ENCODE results near the gene IQGAP3. TPM values are rescaled to one million over a fixed set of nuclear protein-coding genes. Genes with fewer than 3 reads are reported as not detected.
A peak's percentile ranks its signal among the peaks of the same experiment; 100 is the strongest.

IQGAP3 gene
- total RNA-seq, 1 donor from 2014 or later = 13.1 TPM

DNA sequence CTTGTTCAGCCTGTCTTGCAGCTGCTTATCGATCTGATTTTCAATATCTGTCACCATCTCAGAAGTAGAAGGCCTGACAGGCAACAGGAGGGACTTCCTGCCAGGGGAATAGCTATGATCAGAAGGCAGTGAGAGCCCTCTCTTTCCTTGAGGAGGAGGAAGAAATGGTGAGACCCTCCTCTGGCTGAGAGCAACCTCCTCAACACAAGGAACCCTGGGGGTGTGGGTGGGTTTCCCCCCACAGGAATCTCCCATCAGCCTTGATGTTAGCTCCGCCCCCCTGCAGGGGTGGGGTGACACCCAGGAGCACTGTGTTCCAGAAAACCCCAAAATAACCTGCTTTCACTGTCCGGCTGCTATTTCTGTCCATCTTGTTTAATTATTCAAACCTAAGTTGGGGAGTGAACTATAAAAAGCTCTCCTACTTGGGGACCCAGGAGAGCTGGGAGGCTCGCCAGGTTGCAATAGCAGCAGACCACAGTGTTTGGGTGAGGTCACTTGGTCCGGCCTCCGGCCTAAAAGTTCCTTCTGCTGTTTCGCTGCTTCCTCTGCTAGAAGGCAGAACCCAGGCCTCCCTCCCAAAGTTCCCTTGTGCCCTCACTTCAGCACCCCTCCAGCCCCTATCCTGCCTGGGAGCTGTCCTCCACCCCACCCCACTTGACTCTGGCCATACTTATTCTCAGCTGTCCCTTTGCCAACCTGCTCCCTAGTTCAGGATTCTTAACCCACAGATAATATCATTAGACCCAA is 64.0 kb downstream of the IQGAP3 start:
- no peak overlapping the region for H3K4me3 Mint-ChIP-seq (ENCODE audit: unreplicated experiment)

DNA sequence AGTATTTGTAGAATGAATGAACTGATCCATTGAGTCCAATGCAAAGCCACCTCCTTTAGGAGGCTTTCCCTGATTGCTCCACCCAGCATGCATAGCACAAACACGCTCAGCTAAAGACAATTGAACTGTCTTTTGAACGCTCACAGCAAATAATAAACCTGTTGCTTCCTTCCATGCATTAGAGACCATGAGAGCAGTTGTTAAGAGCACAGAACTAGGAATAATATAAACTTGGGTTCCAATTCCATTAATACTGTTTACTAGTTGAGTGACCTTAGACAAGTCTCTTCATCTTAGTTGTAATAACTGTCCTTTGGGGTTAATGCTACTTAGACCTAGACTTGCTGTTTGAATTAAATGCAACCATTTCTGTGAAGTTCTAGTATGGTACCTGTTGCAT is 65.9 kb downstream of the IQGAP3 start:
- Mint-ChIP-seq H3K27ac (ENCODE audit: unreplicated experiment) (no peak overlapping the region), H3K4me1 (ENCODE audit: unreplicated experiment) (peaks cover 40% of the 10 kb centered on the region), H3K27me3 (ENCODE audit: unreplicated experiment) (peaks cover 2% of the 10 kb centered on the region), H3K9me3 (ENCODE audit: unreplicated experiment) (no peaks in the 10 kb centered on the region), H3K36me3 (ENCODE audit: low read depth, unreplicated experiment) (peaks cover 3% of the 10 kb centered on the region), H3K4me3 (ENCODE audit: unreplicated experiment) (no peak overlapping the region)
- DNase-seq (ENCODE audit: low spot score) = no peak
- TF ChIP-seq, protein P1, sequence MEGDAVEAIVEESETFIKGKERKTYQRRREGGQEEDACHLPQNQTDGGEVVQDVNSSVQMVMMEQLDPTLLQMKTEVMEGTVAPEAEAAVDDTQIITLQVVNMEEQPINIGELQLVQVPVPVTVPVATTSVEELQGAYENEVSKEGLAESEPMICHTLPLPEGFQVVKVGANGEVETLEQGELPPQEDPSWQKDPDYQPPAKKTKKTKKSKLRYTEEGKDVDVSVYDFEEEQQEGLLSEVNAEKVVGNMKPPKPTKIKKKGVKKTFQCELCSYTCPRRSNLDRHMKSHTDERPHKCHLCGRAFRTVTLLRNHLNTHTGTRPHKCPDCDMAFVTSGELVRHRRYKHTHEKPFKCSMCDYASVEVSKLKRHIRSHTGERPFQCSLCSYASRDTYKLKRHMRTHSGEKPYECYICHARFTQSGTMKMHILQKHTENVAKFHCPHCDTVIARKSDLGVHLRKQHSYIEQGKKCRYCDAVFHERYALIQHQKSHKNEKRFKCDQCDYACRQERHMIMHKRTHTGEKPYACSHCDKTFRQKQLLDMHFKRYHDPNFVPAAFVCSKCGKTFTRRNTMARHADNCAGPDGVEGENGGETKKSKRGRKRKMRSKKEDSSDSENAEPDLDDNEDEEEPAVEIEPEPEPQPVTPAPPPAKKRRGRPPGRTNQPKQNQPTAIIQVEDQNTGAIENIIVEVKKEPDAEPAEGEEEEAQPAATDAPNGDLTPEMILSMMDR (IDR thresholded peaks at IDR 0.05; ENCODE audit: unreplicated experiment) = no peak

More for the DNA sequence above, 64.0 kb downstream of the IQGAP3 start:
- DNase-seq (ENCODE audit: low spot score) = no peak
- Mint-ChIP-seq H3K9me3 (ENCODE audit: unreplicated experiment) (no peaks in the 10 kb centered on the region), H3K27me3 (ENCODE audit: unreplicated experiment) (peaks cover 2% of the 10 kb centered on the region), H3K36me3 (ENCODE audit: low read depth, unreplicated experiment) (peaks cover 3% of the 10 kb centered on the region), H3K27ac (ENCODE audit: unreplicated experiment) (no peak overlapping the region), H3K4me1 (ENCODE audit: unreplicated experiment) (peaks cover 22% of the 10 kb centered on the region)
- TF ChIP-seq, protein P1 (IDR thresholded peaks at IDR 0.05; ENCODE audit: unreplicated experiment) = no peak

DNA sequence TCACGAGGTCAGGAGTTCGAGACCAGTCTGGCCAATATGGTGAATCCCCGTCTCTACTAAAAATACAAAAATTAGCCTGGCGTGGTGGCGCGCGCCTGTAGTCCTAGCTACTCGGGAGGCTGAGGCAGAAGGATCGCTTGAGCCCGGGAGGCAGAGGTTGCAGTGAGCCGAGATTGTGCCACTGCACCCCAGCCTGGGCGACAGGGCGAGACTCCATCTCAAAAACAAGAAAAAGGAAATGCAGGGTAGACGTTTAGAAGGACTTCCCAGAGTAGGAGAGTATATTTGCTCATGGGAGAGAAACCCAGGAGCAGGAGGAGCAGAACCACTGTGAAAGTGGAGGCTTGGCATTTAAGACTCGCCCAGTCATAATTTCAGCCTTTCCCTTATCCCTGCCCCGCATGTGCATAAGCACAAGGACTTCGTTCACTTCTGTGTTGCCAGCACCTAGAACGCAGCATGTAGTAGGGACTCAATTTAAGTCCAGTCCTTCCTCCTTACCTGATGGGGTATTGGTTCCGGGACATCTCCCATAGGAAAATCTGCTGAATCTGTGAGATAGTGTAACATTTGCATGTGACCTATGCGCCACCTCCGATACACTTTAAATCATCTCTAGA is 66.6 kb downstream of the IQGAP3 start:
- peaks cover 3% of the 10 kb centered on the region for H3K36me3 Mint-ChIP-seq (ENCODE audit: low read depth, unreplicated experiment)
- peaks cover 2% of the 10 kb centered on the region for H3K27me3 Mint-ChIP-seq (ENCODE audit: unreplicated experiment)
- no peaks in the 10 kb centered on the region for H3K9me3 Mint-ChIP-seq (ENCODE audit: unreplicated experiment)
- TF ChIP-seq, protein P1 (IDR thresholded peaks at IDR 0.05; ENCODE audit: unreplicated experiment) = no peak
- H3K4me3 Mint-ChIP-seq (ENCODE audit: unreplicated experiment) = peak overlapping the region; percentile 74
- DNase-seq (ENCODE audit: low spot score) = no peak
- peak overlapping the region; percentile 90 for H3K27ac Mint-ChIP-seq (ENCODE audit: unreplicated experiment)
- H3K4me1 Mint-ChIP-seq (ENCODE audit: unreplicated experiment) = peaks cover 41% of the 10 kb centered on the region

DNA sequence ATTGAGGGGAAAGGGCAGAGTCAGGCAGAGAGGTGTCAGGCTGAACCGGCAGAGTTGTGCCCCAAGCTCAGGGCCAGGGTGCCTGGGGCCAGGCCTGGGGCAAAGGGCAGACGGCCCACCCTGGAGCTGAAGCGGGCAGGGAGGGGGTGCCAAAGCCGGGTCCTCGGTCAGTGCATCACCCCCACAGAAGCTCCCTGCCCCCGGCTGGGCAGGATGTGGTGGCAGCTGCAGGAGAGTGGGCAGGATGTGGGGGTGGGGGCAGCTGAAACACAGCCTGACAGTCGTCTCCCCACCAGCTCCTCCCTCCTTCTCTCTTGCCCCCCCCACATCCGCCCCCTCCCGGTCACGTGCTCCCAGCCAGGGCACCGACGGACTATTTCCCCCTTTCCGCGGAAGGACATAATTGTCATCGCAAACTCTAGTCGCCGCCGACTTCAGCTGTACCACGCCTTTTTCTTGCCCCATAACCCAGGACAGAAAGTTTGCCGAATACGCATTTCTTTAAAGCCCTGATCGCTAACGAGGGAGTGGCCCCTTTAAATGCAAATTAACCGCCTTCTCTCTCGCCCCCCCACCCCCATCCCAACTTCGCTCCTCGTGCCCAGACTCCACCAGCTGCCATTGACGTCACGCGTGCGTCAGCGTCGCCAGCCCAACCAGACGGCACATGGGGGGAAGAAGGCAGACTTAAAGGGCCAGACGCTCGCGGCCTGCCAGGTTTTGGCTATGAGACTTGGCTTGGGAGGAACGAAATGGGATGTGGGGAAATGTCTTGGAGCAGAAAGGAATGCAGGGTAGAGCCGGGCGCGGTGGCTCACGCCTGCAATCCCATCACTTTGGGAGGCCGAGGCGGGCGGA is 67.3 kb downstream of the IQGAP3 start:
- peaks cover 3% of the 10 kb centered on the region for H3K36me3 Mint-ChIP-seq (ENCODE audit: low read depth, unreplicated experiment)

More for the DNA sequence above, 67.3 kb downstream of the IQGAP3 start:
- Mint-ChIP-seq H3K9me3 (ENCODE audit: unreplicated experiment) (no peaks in the 10 kb centered on the region), H3K27ac (ENCODE audit: unreplicated experiment) (peak overlapping the region; percentile 97), H3K27me3 (ENCODE audit: unreplicated experiment) (peaks cover 3% of the 10 kb centered on the region), H3K4me1 (ENCODE audit: unreplicated experiment) (peaks cover 41% of the 10 kb centered on the region), H3K4me3 (ENCODE audit: unreplicated experiment) (peak overlapping the region; percentile 74)
- DNase-seq (ENCODE audit: low spot score) = peak; percentile 87
- TF ChIP-seq, protein P1 (IDR thresholded peaks at IDR 0.05; ENCODE audit: unreplicated experiment) = no peak
